Neural progenitor cell (in vitro differentiated cells): ENCODE data around the gene CDK18. TPM values are rescaled to one million over a fixed set of nuclear protein-coding genes. Genes with fewer than 3 reads are reported as not detected.

Source experiments
- DNase-seq: peaks from one replicate; pipeline ENCODE4 v3.0.0-alpha.2; 2016; ENCODE audit warnings: low spot score
- H2AFZ ChIP-seq: fragments of 200-600 bp; sonication (generic); replicated peaks from 2 replicates; pipeline ENCODE4 v1.6.1; 2016; ENCODE audit warnings: antibody characterized with exemption
- H3F3A ChIP-seq: fragments of 200-600 bp; sonication (generic); 2 replicates; pipeline ENCODE4 v1.6.1; 2016; ENCODE audit warnings: antibody characterized with exemption, low read depth
- H3K27ac ChIP-seq: fragments of 200-600 bp; sonication (generic); 2 replicates; pipeline ENCODE4 v1.5.1; 2016; ENCODE audit warnings: mild to moderate bottlenecking
- H3K27me3 ChIP-seq: fragments of 200-600 bp; sonication (generic); 2 replicates; pipeline ENCODE4 v1.6.1; 2016; ENCODE audit warnings: mild to moderate bottlenecking, moderate library complexity
- H3K36me3 ChIP-seq: fragments of 200-600 bp; sonication (generic); 2 replicates; pipeline ENCODE4 v1.5.1; 2016
- H3K4me1 ChIP-seq: fragments of 200-600 bp; sonication (generic); 2 replicates; pipeline ENCODE4 v1.6.1; 2016; ENCODE audit warnings: mixed run types
- H3K4me2 ChIP-seq: fragments of 200-600 bp; sonication (generic); 2 replicates; pipeline ENCODE4 v1.6.1; 2016
- H3K4me3 ChIP-seq: fragments of 200-600 bp; sonication (generic); 2 replicates; pipeline ENCODE4 v1.5.1; 2016
- H3K79me2 ChIP-seq: fragments of 200-600 bp; sonication (generic); 2 replicates; pipeline ENCODE4 v1.6.1; 2016; ENCODE audit warnings: low read depth
- H3K9ac ChIP-seq: fragments of 200-600 bp; sonication (generic); 2 replicates; pipeline ENCODE4 v1.6.1; 2016
- H3K9me3 ChIP-seq: fragments of 200-600 bp; sonication (generic); 2 replicates; pipeline ENCODE4 v1.5.1; 2016; ENCODE audit warnings: low read depth
- H4K20me1 ChIP-seq: fragments of 200-600 bp; sonication (generic); 2 replicates; pipeline ENCODE4 v1.6.1; 2016; ENCODE audit warnings: low read depth
- H3K27ac Mint-ChIP-seq: 3 replicates; pipeline ENCODE4 v1.8.0; 2021; ENCODE audit warnings: mixed read lengths
- H3K27me3 Mint-ChIP-seq: 2 replicates; pipeline ENCODE4 v1.8.0; 2022; ENCODE audit warnings: low read depth, mild to moderate bottlenecking, inconsistent platforms, moderate library complexity, mixed read lengths; ENCODE audit not compliant: insufficient read depth
- H3K36me3 Mint-ChIP-seq: 3 replicates; pipeline ENCODE4 v1.8.0; 2021; ENCODE audit warnings: mixed read lengths
- H3K4me1 Mint-ChIP-seq: 3 replicates; pipeline ENCODE4 v1.8.0; 2021; ENCODE audit warnings: mixed read lengths
- H3K4me3 Mint-ChIP-seq: 3 replicates; pipeline ENCODE4 v1.8.0; 2021; ENCODE audit warnings: mild to moderate bottlenecking, moderate library complexity, mixed read lengths
- H3K9me3 Mint-ChIP-seq: 3 replicates; pipeline ENCODE4 v1.8.0; 2020; ENCODE audit warnings: mixed read lengths
- CTCF ChIP-seq: fragments of 200-600 bp; sonication (generic); IDR thresholded peaks from 2 replicates; pipeline ENCODE4 v1.5.1; 2017; ENCODE audit warnings: antibody characterized with exemption, mild to moderate bottlenecking
- EZH2 ChIP-seq: fragments of 200-600 bp; sonication (generic); IDR thresholded peaks from 2 replicates; pipeline ENCODE4 v1.6.1; 2017; ENCODE audit warnings: antibody characterized with exemption, mild to moderate bottlenecking, moderate library complexity
- EZH2phosphoT487 ChIP-seq: fragments of 200-600 bp; sonication (generic); IDR thresholded peaks from 2 replicates; pipeline ENCODE4 v1.6.1; 2017; ENCODE audit warnings: antibody characterized with exemption
- total RNA-seq: library from RNA; depleted of rRNA; stranded (reverse); fragments of >200 nt; gene quantifications from 2 replicates; pipeline ENCODE4 v1.2.3, GENCODE V29; 2015; ENCODE audit warnings: low replicate concordance

CDK18 gene
- total RNA-seq, 1 donor from 2014 or later: 14.1 TPM

- Histone ChIP-seq H3K36me3 (no peaks in the 10 kb centered on the region), H3K4me2 (no peak overlapping the region), H2AFZ (no peak overlapping the region), H4K20me1 (no peaks in the 10 kb centered on the region), H3K9ac (no peak overlapping the region), H3K4me3 (no peak overlapping the region), H3K27ac (no peak overlapping the region), H3F3A (peaks cover 7% of the 10 kb centered on the region), H3K4me1 (peaks cover 13% of the 10 kb centered on the region), H3K9me3 (no peaks in the 10 kb centered on the region), H3K79me2 (no peaks in the 10 kb centered on the region), H3K27me3 (peaks cover 11% of the 10 kb centered on the region)
- no peaks in the 10 kb centered on the region for H3K9me3 Mint-ChIP-seq
- no peak overlapping the region for H3K27ac Mint-ChIP-seq
- no peak overlapping the region for H3K4me3 Mint-ChIP-seq
- no peak for DNase-seq
- peaks cover 39% of the 10 kb centered on the region for H3K4me1 Mint-ChIP-seq
- H3K27me3 Mint-ChIP-seq: peaks cover 16% of the 10 kb centered on the region
- H3K36me3 Mint-ChIP-seq: peaks cover 2% of the 10 kb centered on the region
- no peak for TF ChIP-seq EZH2phosphoT487
- TF ChIP-seq EZH2: no peak
- TF ChIP-seq CTCF: no peak
These were observed 30.0 kb downstream of the CDK18 start for GRCh38 chr1:205534444-205534985.

- Histone ChIP-seq H3K4me2 (no peak overlapping the region), H3K36me3 (no peaks in the 10 kb centered on the region), H3K9me3 (no peaks in the 10 kb centered on the region), H3K27me3 (peaks cover 11% of the 10 kb centered on the region), H2AFZ (no peak overlapping the region), H3K4me3 (no peak overlapping the region), H3K4me1 (peaks cover 13% of the 10 kb centered on the region), H3K27ac (no peak overlapping the region), H3F3A (peaks cover 7% of the 10 kb centered on the region), H3K9ac (no peak overlapping the region), H4K20me1 (no peaks in the 10 kb centered on the region), H3K79me2 (no peaks in the 10 kb centered on the region)
- no peak overlapping the region for H3K4me3 Mint-ChIP-seq
- H3K36me3 Mint-ChIP-seq: peaks cover 2% of the 10 kb centered on the region
- DNase-seq: no peak
- H3K27ac Mint-ChIP-seq: peak overlapping the region; percentile 65
- peaks cover 33% of the 10 kb centered on the region for H3K4me1 Mint-ChIP-seq
- H3K9me3 Mint-ChIP-seq: no peaks in the 10 kb centered on the region
- TF ChIP-seq EZH2 (no peak), EZH2phosphoT487 (no peak), CTCF (no peak)
- H3K27me3 Mint-ChIP-seq: peaks cover 16% of the 10 kb centered on the region
These were observed 30.6 kb downstream of the CDK18 start for GRCh38 chr1:205535096-205535495.

GRCh38 chr1:205535866-205536758 lies 31.6 kb downstream of the CDK18 start:
- H3K36me3 ChIP-seq: no peaks in the 10 kb centered on the region
- H3K36me3 Mint-ChIP-seq: no peaks in the 10 kb centered on the region
- no peaks in the 10 kb centered on the region for H3K79me2 ChIP-seq
- TF ChIP-seq EZH2phosphoT487 (no peak), CTCF (no peak), EZH2 (no peak)
- peaks cover 7% of the 10 kb centered on the region for H3F3A ChIP-seq
- no peaks in the 10 kb centered on the region for H4K20me1 ChIP-seq
- peaks cover 30% of the 10 kb centered on the region for H3K4me1 Mint-ChIP-seq
- DNase-seq: no peak
- H3K4me3 ChIP-seq: no peak overlapping the region
- H3K4me3 Mint-ChIP-seq: no peak overlapping the region
- no peak overlapping the region for H3K27ac ChIP-seq
- H3K9me3 ChIP-seq: no peaks in the 10 kb centered on the region
- no peak overlapping the region for H3K9ac ChIP-seq
- H3K4me2 ChIP-seq: no peak overlapping the region
- H2AFZ ChIP-seq: no peak overlapping the region
- no peaks in the 10 kb centered on the region for H3K9me3 Mint-ChIP-seq
- peaks cover 13% of the 10 kb centered on the region for H3K4me1 ChIP-seq
- peaks cover 14% of the 10 kb centered on the region for H3K27me3 Mint-ChIP-seq
- H3K27me3 ChIP-seq: peaks cover 11% of the 10 kb centered on the region
- H3K27ac Mint-ChIP-seq: peak overlapping the region; percentile 60
